CD4-positive, alpha-beta T cell (primary cell): Measurements from ENCODE around the gene ARHGAP26. TPM values are rescaled to one million over a fixed set of nuclear protein-coding genes. Genes with fewer than 3 reads are reported as not detected.

Experiments used
- ATAC-seq: fragments of 200-7000 bp; cut with Tn5 transposase; one replicate; pipeline ENCODE4 v1.10.0; 2022; ENCODE audit warnings: mild to moderate bottlenecking; ENCODE audit not compliant: poor library complexity
- CTCF ChIA-PET: fragments of 350-600 bp; sonication (Branson Sonifier 250); formaldehyde crosslinking; loops from one replicate; lab custom pipeline; 2021; ENCODE audit warnings: antibody characterized with exemption, inconsistent platforms; lab: Charles Lee
- POLR2A ChIA-PET: fragments of 350-600 bp; sonication (Branson Sonifier 250); formaldehyde crosslinking; loops from one replicate; lab custom pipeline; 2021; ENCODE audit warnings: antibody characterized with exemption, inconsistent platforms; lab: Charles Lee
- DNase-seq, 14 experiments: peaks; one replicate each; pipeline ENCODE4 v3.0.0-alpha.2; 2013 to 2020; ENCODE audit warnings: mixed read lengths in 2 of 14
- H3K27ac ChIP-seq, 2 donors: one replicate each; pipeline versions ENCODE4 v1.5.1 to v1.7.0; 2013; ENCODE audit warnings: low read length in 2 of 2, low read depth in 1 of 2, mild to moderate bottlenecking in 1 of 2
- H3K27me3 ChIP-seq, 2 experiments: 1 replicate in 1 of 2; 2 replicates in 1 of 2; pipeline versions ENCODE4 v1.6.1 to v1.7.0; 2013; ENCODE audit warnings: low read length in 2 of 2, control low read depth in 1 of 2, mild to moderate bottlenecking in 1 of 2, moderate library complexity in 1 of 2; ENCODE audit not compliant: insufficient read depth in 2 of 2, control insufficient read depth in 1 of 2
- H3K36me3 ChIP-seq: one replicate; pipeline ENCODE4 v1.6.1; 2013; ENCODE audit warnings: low read length, control low read depth; ENCODE audit not compliant: insufficient read depth
- H3K4me1 ChIP-seq: one replicate; pipeline ENCODE4 v1.6.1; 2013; ENCODE audit warnings: low read length, control low read depth; ENCODE audit not compliant: insufficient read depth
- H3K4me3 ChIP-seq: one replicate; pipeline ENCODE4 v1.5.1; 2013; ENCODE audit warnings: mild to moderate bottlenecking, low read length, moderate library complexity
- H3K9me3 ChIP-seq, 2 experiments: 1 replicate in 1 of 2; 2 replicates in 1 of 2; pipeline versions ENCODE4 v1.6.1 to v1.7.0; 2013; ENCODE audit warnings: low read length in 2 of 2, mild to moderate bottlenecking in 2 of 2, control low read depth in 1 of 2, moderate library complexity in 1 of 2; ENCODE audit not compliant: control insufficient read depth in 1 of 2, insufficient read depth in 1 of 2
- H3K27ac Mint-ChIP-seq: one replicate; pipeline ENCODE4 v1.8.0; 2020; ENCODE audit warnings: mixed read lengths
- H3K27me3 Mint-ChIP-seq: one replicate; pipeline ENCODE4 v1.8.0; 2021; ENCODE audit warnings: mixed read lengths
- H3K36me3 Mint-ChIP-seq: one replicate; pipeline ENCODE4 v1.8.0; 2021; ENCODE audit warnings: low read depth, mixed read lengths
- H3K4me1 Mint-ChIP-seq: one replicate; pipeline ENCODE4 v1.8.0; 2021; ENCODE audit warnings: low read depth, mixed read lengths
- H3K4me3 Mint-ChIP-seq: one replicate; pipeline ENCODE4 v1.8.0; 2020; ENCODE audit warnings: mild to moderate bottlenecking, mixed read lengths
- H3K9me3 Mint-ChIP-seq: one replicate; pipeline ENCODE4 v1.8.0; 2020; ENCODE audit warnings: mixed read lengths
- CTCF ChIP-seq: fragments of 200-600 bp; IDR thresholded peaks from one replicate; pipeline ENCODE4 v1.8.0; 2022; ENCODE audit warnings: antibody characterized with exemption, mild to moderate bottlenecking
- intact Hi-C, 2 experiments: fragments of 100-400 bp; cut with DNase I in 1 of 2; cut with micrococcal nuclease in 1 of 2; formaldehyde crosslinking; loops; one replicate each; pipeline versions ENCODE4 v1.15.1 to v1.9.0; 2023 to 2025; cut with DNase I, micrococcal nuclease
- total RNA-seq, 174 experiments: library from RNA in 2 of 174; stranded (reverse) in 2 of 174; gene quantifications; one replicate each; pipeline ENCODE4 v1.2.3 and lab custom pipeline; 2021 to 2026

ARHGAP26 gene
- total RNA-seq, 2 experiments from 2014 or later: 24.9 to 27.3 TPM

- ChIA-PET POLR2A (no interaction called here), CTCF (no interaction called here)
- no peak overlapping the region for H3K27ac ChIP-seq
- H3K4me3 ChIP-seq: no peak overlapping the region
- intact Hi-C loops: no loop called here
- Mint-ChIP-seq H3K4me3 (no peak overlapping the region), H3K27me3 (no peaks in the 10 kb centered on the region), H3K36me3 (peaks cover 24% of the 10 kb centered on the region), H3K27ac (no peak overlapping the region), H3K9me3 (no peaks in the 10 kb centered on the region), H3K4me1 (peaks cover 18% of the 10 kb centered on the region)
- no peaks in the 10 kb centered on the region for H3K9me3 ChIP-seq
- ATAC-seq: no peak
- no peaks in the 10 kb centered on the region for H3K27me3 ChIP-seq
- TF ChIP-seq CTCF: no peak
- DNase-seq: no peak
- H3K4me1 ChIP-seq: peaks cover 9% of the 10 kb centered on the region
- peaks cover 12% of the 10 kb centered on the region for H3K36me3 ChIP-seq
These were observed 446.0 kb downstream of the ARHGAP26 start for GRCh38 chr5:143216211-143216610.

GRCh38 chr5:143217065-143217803 is 447.1 kb downstream of the ARHGAP26 start:
- peaks cover 12% of the 10 kb centered on the region for H3K36me3 ChIP-seq
- H3K27me3 ChIP-seq: no peaks in the 10 kb centered on the region
- peaks cover 19% of the 10 kb centered on the region for H3K4me1 ChIP-seq
- no peak overlapping the region for H3K4me3 ChIP-seq
- peak in 2 of 14 experiments; percentile 20 to 25 for DNase-seq
- H3K4me3 Mint-ChIP-seq: no peak overlapping the region
- ATAC-seq: no peak
- ChIA-PET CTCF (no interaction called here), POLR2A (no interaction called here)
- H3K9me3 Mint-ChIP-seq: no peaks in the 10 kb centered on the region
- intact Hi-C loops: no loop called here
- no peak overlapping the region for H3K27ac Mint-ChIP-seq
- H3K36me3 Mint-ChIP-seq: peaks cover 24% of the 10 kb centered on the region
- no peak for TF ChIP-seq CTCF
- H3K4me1 Mint-ChIP-seq: peaks cover 28% of the 10 kb centered on the region
- H3K9me3 ChIP-seq: no peaks in the 10 kb centered on the region
- no peaks in the 10 kb centered on the region for H3K27me3 Mint-ChIP-seq
- no peak overlapping the region for H3K27ac ChIP-seq

- Histone ChIP-seq H3K9me3 (no peaks in the 10 kb centered on the region), H3K27ac (no peak overlapping the region), H3K27me3 (no peaks in the 10 kb centered on the region), H3K36me3 (peaks cover 12% of the 10 kb centered on the region), H3K4me3 (no peak overlapping the region), H3K4me1 (peaks cover 25% of the 10 kb centered on the region)
- H3K27ac Mint-ChIP-seq: no peak overlapping the region
- H3K4me1 Mint-ChIP-seq: peaks cover 34% of the 10 kb centered on the region
- H3K9me3 Mint-ChIP-seq: no peaks in the 10 kb centered on the region
- no peak overlapping the region for H3K4me3 Mint-ChIP-seq
- TF ChIP-seq CTCF: no peak
- no peaks in the 10 kb centered on the region for H3K27me3 Mint-ChIP-seq
- ChIA-PET POLR2A (no interaction called here), CTCF (no interaction called here)
- peaks cover 24% of the 10 kb centered on the region for H3K36me3 Mint-ChIP-seq
- DNase-seq: no peak
- intact Hi-C loops: no loop called here
- ATAC-seq: no peak
These were observed 447.6 kb downstream of the ARHGAP26 start for GRCh38 chr5:143217804-143218160.
